Measurements from ENCODE around the gene SGCD. TPM values are rescaled to one million over a fixed set of nuclear protein-coding genes. Genes with fewer than 3 reads are reported as not detected.

Gene SGCD
- total RNA-seq, 1 donor from 2014 or later: 6.0 TPM

- Histone ChIP-seq H3K36me3 (no peaks in the 10 kb centered on the region), H3K9me3 (no peaks in the 10 kb centered on the region), H3K4me1 (peaks cover 9% of the 10 kb centered on the region), H3K27me3 (ENCODE audit: low read depth) (no peaks in the 10 kb centered on the region), H3K4me3 (no peak overlapping the region), H3K27ac (no peak overlapping the region)
- intact Hi-C loops (cut with DNase I): no loop called here
- ATAC-seq (no peak), DNase-seq (no peak)
- TF ChIP-seq CTCF (IDR thresholded peaks at IDR 0.05): no peak
Measured at GRCh38 chr5:156400231-156400986, 73.4 kb downstream of the SGCD start.

DNA sequence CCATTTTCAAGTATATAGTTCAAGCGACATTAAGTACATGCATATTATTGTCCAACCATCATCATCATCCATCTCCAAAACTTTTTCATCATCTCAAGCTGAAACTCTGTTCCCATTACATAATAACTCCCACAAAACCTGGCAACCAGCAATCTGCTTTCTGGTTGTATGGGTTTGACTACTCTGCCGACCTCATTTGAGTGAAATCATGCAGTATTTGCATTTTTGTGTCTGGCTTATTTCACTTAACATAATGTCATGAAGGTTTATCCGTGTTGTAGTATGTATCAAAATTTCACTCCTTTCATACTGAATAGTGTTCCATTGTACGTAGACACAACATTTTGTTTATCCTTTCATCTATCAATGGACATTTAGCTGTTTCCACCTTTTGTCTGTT lies 74.8 kb downstream of the SGCD start:
- no peak for ATAC-seq
- intact Hi-C loops (cut with DNase I): no loop called here

DNA sequence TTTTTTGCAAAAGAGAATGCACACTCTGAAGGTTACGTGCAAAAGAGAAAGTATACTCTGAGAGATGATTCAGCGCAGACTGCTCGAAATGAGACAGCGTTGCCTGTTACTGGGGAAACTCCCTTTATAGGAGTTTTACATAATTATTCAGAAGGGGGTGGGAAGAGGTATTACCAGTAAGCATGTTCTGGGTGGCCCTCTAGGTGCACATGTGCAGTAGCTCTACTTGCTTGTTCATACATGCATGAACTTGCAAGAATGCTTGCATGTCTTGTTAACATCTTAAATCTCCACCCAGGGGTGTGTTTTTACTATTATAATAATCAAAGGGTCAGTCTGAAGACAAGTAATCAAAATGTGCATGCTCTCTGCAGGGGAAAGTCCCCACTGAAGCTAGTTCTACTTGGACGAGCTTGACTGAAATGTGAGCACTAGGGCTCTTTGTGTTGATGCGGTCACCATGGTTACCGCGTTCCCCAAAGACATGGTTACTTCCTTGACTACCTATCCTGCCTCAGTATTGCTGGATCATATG lies 75.5 kb downstream of the SGCD start:
- no peak for TF ChIP-seq CTCF (IDR thresholded peaks at IDR 0.05)
- H3K27ac ChIP-seq: no peak overlapping the region
- no peaks in the 10 kb centered on the region for H3K36me3 ChIP-seq
- ATAC-seq (no peak), DNase-seq (no peak)
- H3K4me3 ChIP-seq: no peak overlapping the region
- H3K9me3 ChIP-seq: no peaks in the 10 kb centered on the region
- peaks cover 9% of the 10 kb centered on the region for H3K4me1 ChIP-seq
- intact Hi-C loops (cut with DNase I): no loop called here
- H3K27me3 ChIP-seq (ENCODE audit: low read depth): no peaks in the 10 kb centered on the region

More for the DNA sequence above, 74.8 kb downstream of the SGCD start:
- Histone ChIP-seq H3K9me3 (no peaks in the 10 kb centered on the region), H3K27me3 (ENCODE audit: low read depth) (no peaks in the 10 kb centered on the region), H3K27ac (no peak overlapping the region), H3K4me3 (no peak overlapping the region), H3K4me1 (peaks cover 9% of the 10 kb centered on the region), H3K36me3 (no peaks in the 10 kb centered on the region)
- no peak for TF ChIP-seq CTCF (IDR thresholded peaks at IDR 0.05)
- DNase-seq: no peak

DNA sequence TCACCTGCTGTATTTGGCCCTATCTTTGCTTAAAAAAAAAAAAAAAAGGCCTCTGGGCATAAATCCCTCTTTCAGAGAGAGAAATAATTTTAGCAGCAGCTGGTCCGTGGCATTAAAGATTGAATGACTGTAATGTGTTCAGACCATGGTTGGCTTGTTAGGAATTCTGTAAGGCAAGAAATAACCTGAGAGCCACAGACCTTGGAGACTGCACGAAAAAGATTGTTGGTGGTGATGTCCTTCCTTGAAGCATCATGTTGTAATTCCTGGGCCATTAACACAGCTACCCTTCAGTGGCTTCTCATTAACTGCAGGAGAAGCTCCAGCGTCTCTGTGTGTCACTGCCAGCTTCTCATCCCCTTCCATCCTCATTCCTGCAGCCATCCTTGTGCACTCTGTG lies 79.0 kb downstream of the SGCD start:
- Histone ChIP-seq H3K9me3 (no peaks in the 10 kb centered on the region), H3K27ac (no peak overlapping the region), H3K4me3 (no peak overlapping the region), H3K27me3 (ENCODE audit: low read depth) (no peaks in the 10 kb centered on the region), H3K36me3 (no peaks in the 10 kb centered on the region), H3K4me1 (no peaks in the 10 kb centered on the region)
- intact Hi-C loops (cut with DNase I): no loop called here
- TF ChIP-seq CTCF (IDR thresholded peaks at IDR 0.05): no peak
- DNase-seq: no peak
- no peak for ATAC-seq

DNA sequence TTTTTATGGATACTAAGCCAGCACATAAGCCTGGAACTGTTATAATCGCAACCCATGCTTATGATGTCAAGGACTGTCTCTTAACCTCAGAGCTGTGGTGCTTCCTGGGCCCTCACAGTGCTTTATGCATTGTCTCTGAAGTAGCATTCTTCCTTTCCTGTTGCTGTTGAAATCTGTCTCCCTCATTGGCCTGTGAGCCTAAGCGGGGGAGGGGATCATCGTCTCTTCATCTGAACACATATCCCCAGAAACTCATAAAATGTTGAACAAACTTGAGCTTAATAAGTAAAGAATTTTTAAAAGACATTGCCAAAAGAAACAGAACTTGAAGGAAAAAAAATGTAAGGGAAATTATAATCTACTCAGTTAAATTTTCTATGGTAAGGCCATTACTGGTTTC lies 80.3 kb downstream of the SGCD start:
- Histone ChIP-seq H3K27me3 (ENCODE audit: low read depth) (no peaks in the 10 kb centered on the region), H3K27ac (no peak overlapping the region)

More for the DNA sequence above, 80.3 kb downstream of the SGCD start:
- Histone ChIP-seq H3K36me3 (no peaks in the 10 kb centered on the region), H3K4me3 (no peak overlapping the region), H3K9me3 (no peaks in the 10 kb centered on the region), H3K4me1 (no peaks in the 10 kb centered on the region)
- TF ChIP-seq CTCF (IDR thresholded peaks at IDR 0.05): no peak
- DNase-seq (no peak), ATAC-seq (no peak)
- intact Hi-C loops (cut with DNase I): no loop called here
